K562 (cell line): ENCODE data around the gene THAP5. TPM values are rescaled to one million over a fixed set of nuclear protein-coding genes. Genes with fewer than 3 reads are reported as not detected.

Experiments used
- FOXP1 ChIP-seq: sonication (generic); formaldehyde crosslinking; IDR thresholded peaks from 2 replicates; pipeline ENCODE4 v1.8.0; 2022; ENCODE audit warnings: mild to moderate bottlenecking, missing genetic modification reagents
- HBP1 ChIP-seq: fragments of 450-650 bp; formaldehyde crosslinking; IDR thresholded peaks from 2 replicates; pipeline ENCODE4 v1.4.0; 2022; ENCODE audit warnings: missing genetic modification characterization
- JUND ChIP-seq, 2 experiments: IDR thresholded peaks; 2 replicates in 1 of 2; 3 replicates in 1 of 2; pipeline ENCODE4 v1.6.1; 2011; ENCODE audit warnings: borderline replicate concordance in 2 of 2, low read depth in 2 of 2, low read length in 2 of 2, improper control_type of control experiment in 1 of 2, missing biosample characterization in 1 of 2, missing genetic modification characterization in 1 of 2, missing genetic modification reagents in 1 of 2
- MYBL2 ChIP-seq, 2 experiments: fragments of 450-650 bp in 1 of 2; sonication (generic) in 1 of 2; formaldehyde crosslinking in 1 of 2; IDR thresholded peaks; 2 replicates each; pipeline versions ENCODE4 v1.6.1 to v1.8.1; 2017 to 2022; ENCODE audit warnings: borderline replicate concordance in 1 of 2, inconsistent platforms in 1 of 2, low read depth in 1 of 2, mild to moderate bottlenecking in 1 of 2, missing genetic modification reagents in 1 of 2, moderate library complexity in 1 of 2
- PHB2 ChIP-seq: fragments of 450-650 bp; IDR thresholded peaks from 2 replicates; pipeline ENCODE4 v1.6.1; 2017; ENCODE audit warnings: low read depth
- RBBP5 ChIP-seq: fragments of 200-600 bp; sonication (generic); IDR thresholded peaks from 2 replicates; pipeline ENCODE4 v1.6.1; 2012; ENCODE audit warnings: borderline replicate concordance, mild to moderate bottlenecking, low read length, control low read depth, inconsistent platforms; ENCODE audit not compliant: insufficient read depth, poor library complexity, severe bottlenecking
- SIN3A ChIP-seq, 2 experiments: fragments of 150-350 bp in 1 of 2; IDR thresholded peaks; 2 replicates each; pipeline ENCODE4 v1.6.1; 2011 to 2016; ENCODE audit warnings: borderline replicate concordance in 2 of 2, low read depth in 2 of 2, low read length in 2 of 2, mild to moderate bottlenecking in 2 of 2, moderate library complexity in 2 of 2; ENCODE audit not compliant: control insufficient read depth in 1 of 2
- ZBTB40 ChIP-seq, 2 experiments: fragments of 450-650 bp in 1 of 2; sonication (generic) in 1 of 2; formaldehyde crosslinking in 1 of 2; IDR thresholded peaks; 2 replicates each; pipeline versions ENCODE4 v1.7.1 to v1.9.0; 2016 to 2022; ENCODE audit warnings: inconsistent platforms in 1 of 2, mild to moderate bottlenecking in 1 of 2, missing genetic modification reagents in 1 of 2
- ZNF316 ChIP-seq: fragments of 450-650 bp; IDR thresholded peaks from 2 replicates; pipeline ENCODE4 v1.6.1; 2016
- ZNF41 ChIP-seq: fragments of 250-450 bp; sonication (Bioruptor Pico); conservative IDR thresholded peaks from 2 replicates; pipeline ENCODE4 v1.4.0; 2020; ENCODE audit warnings: mild to moderate bottlenecking
- ZNF764 ChIP-seq: fragments of 250-450 bp; sonication (Bioruptor Pico); IDR thresholded peaks from 2 replicates; pipeline ENCODE4 v1.4.0; 2020; ENCODE audit warnings: low read depth, mild to moderate bottlenecking, moderate library complexity
- polyA plus RNA-seq, 8 experiments: library from polyadenylated mRNA; depleted of rRNA in 4 of 8; stranded (reverse) in 5 of 8; unstranded in 3 of 8; fragments of >200 nt; fragmentation: Nextera tagmentation in 2 of 8; fragmentation: Illumina TruSeq in 1 of 8; extraction: Ambion mirVana in 2 of 8; extraction: Trizol in 1 of 8; gene quantifications; 2 replicates each; pipeline versions ENCODE4 v1.2.1 to v1.2.3, GENCODE V29; 2011 to 2014; ENCODE audit warnings: inconsistent platforms in 1 of 8, missing spikeins in 1 of 8
- total RNA-seq, 7 experiments: library from RNA; depleted of rRNA in 6 of 7; stranded (reverse); fragments of >200 nt in 6 of 7; fragmentation: Illumina TruSeq in 2 of 7; extraction: Trizol in 2 of 7; gene quantifications; 2 replicates each; pipeline versions ENCODE4 v1.2.1 to v1.2.3, GENCODE V29; 2011 to 2021; ENCODE audit warnings: low replicate concordance in 1 of 7

THAP5 gene
- total and polyA plus RNA-seq, 9 of the 15 experiments (the other 6 are each of a cell fraction or from before 2014, with no cell fraction given) = 16.5 to 58.1 (median 28.2) TPM

- TF ChIP-seq ZBTB40 (IDR thresholded peaks at IDR 0.05) (peak; percentile 97), ZBTB40 (CRISPR knock-in tag; IDR thresholded peaks at IDR 0.05) (no peak), FOXP1 (CRISPR knock-in tag) (peak; percentile 46; the same call in 1 of the 2 replicates), SIN3A (IDR thresholded peaks at IDR 0.05; ENCODE audit: borderline replicate concordance in 2 of 2, control insufficient read depth in 1 of 2, low read depth in 2 of 2, low read length in 2 of 2) (peak; percentile 59 to 95; a peak in 3 of 4 replicates), JUND (IDR thresholded peaks at IDR 0.05; ENCODE audit: borderline replicate concordance, low read depth, low read length) (peak; percentile 62), JUND (tag; IDR thresholded peaks at IDR 0.05; ENCODE audit: borderline replicate concordance, low read depth, low read length) (peak; percentile 61; the same call in 2 of the 3 replicates), ZNF316 (peak; percentile 3; the same call in 1 of the 2 replicates), MYBL2 (IDR thresholded peaks at IDR 0.05; ENCODE audit: low read depth) (peak; percentile 17; the same call in 1 of the 2 replicates), MYBL2 (CRISPR knock-in tag; IDR thresholded peaks at IDR 0.05; ENCODE audit: borderline replicate concordance) (no peak), RBBP5 (peak; percentile 83), HBP1 (peak; percentile 90; the same call in 1 of the 2 replicates), PHB2 (0 out of 2 replicates have a peak, but pooled peaks have one; percentile 16), ZNF764 (CRISPR knock-in tag) (0 out of 2 replicates have a peak, but pooled peaks have one; percentile 5), ZNF41 (CRISPR knock-in tag) (no peak)
Observed at GRCh38 chr7:108569381-108570145, at the start of gene THAP5, which contains the start of gene DNAJB9 (continued).
